ENCODE data around the gene LRRC15.

LRRC15 gene

DNA sequence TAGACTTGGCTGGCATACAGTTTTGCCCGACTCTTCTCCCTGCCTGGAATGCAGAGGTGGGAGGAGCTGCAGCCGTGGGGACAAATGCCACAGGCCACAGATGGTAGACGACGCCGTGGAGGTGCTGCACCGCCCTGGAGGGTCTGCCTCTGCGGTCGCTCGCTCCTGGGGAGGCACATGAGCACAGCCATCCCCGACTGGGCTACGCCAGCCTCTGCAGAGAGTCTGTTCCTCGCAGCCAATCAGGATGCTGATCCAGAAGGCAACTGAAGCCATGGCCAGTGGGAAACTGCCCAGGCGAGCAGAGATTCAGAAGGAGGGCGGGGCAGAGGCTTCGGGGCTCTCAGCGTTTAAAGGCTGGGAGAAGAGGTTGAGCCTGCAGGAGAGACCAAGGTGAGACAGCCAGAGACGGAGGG, 11.9 kb upstream of the LRRC15 start:
- no peak overlapping the region for H3K4me3 ChIP-seq (ENCODE audit: low read depth, low read length)
- DNase-seq (ENCODE audit: low read depth), result no peak

DNA sequence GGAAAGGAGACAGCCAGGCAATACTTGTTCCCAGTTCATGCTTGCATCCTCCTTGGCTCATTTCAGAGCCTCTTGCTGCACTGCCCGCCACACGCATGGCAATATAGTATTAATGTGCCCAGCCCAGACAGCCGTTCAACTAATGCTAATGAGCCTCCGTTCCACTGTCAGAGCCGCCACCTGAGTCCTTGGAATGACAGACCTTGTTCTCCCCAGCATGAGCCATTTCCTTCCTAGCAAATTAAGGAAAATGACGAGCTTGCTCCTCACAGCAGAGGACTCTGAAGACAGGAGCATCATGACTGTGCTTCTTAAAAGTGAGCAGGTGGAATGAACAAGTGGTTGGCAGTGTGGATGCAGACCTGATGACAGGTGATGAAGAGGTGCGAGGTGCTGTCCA, 10.8 kb upstream of the LRRC15 start:
- no peak for DNase-seq (ENCODE audit: low read depth)
- no peak overlapping the region for H3K4me3 ChIP-seq (ENCODE audit: low read depth, low read length)
- TF ChIP-seq, protein P1, sequence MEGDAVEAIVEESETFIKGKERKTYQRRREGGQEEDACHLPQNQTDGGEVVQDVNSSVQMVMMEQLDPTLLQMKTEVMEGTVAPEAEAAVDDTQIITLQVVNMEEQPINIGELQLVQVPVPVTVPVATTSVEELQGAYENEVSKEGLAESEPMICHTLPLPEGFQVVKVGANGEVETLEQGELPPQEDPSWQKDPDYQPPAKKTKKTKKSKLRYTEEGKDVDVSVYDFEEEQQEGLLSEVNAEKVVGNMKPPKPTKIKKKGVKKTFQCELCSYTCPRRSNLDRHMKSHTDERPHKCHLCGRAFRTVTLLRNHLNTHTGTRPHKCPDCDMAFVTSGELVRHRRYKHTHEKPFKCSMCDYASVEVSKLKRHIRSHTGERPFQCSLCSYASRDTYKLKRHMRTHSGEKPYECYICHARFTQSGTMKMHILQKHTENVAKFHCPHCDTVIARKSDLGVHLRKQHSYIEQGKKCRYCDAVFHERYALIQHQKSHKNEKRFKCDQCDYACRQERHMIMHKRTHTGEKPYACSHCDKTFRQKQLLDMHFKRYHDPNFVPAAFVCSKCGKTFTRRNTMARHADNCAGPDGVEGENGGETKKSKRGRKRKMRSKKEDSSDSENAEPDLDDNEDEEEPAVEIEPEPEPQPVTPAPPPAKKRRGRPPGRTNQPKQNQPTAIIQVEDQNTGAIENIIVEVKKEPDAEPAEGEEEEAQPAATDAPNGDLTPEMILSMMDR (IDR thresholded peaks at IDR 0.05; ENCODE audit: low read depth, low read length, missing control alignments), result no peak

More for the DNA sequence above, 11.9 kb upstream of the LRRC15 start:
- TF ChIP-seq, protein P1 (IDR thresholded peaks at IDR 0.05; ENCODE audit: low read depth, low read length, missing control alignments), result no peak

DNA sequence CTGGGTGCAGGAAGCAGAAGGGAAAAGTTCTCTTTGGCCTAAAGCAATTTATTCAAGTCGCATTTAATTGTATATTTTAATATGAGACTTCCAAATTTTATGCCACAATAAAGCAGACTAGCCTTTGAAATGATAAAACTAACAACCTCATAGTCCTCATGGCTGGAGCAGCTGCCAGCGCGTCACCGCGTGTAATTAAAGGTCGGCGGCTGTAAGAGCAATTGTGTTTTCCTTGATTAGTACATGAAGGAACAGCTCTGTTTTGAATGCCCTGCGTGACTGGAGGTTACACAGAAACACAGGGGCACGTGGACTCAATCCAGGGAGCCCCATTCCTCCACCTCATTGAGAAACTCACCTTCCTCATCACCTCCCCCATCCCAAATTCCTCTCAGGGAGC, 10.1 kb upstream of the LRRC15 start:
- no peak overlapping the region for H3K4me3 ChIP-seq (ENCODE audit: low read depth, low read length)
- DNase-seq (ENCODE audit: low read depth), result no peak
- TF ChIP-seq, protein P1 (IDR thresholded peaks at IDR 0.05; ENCODE audit: low read depth, low read length, missing control alignments), result no peak

DNA sequence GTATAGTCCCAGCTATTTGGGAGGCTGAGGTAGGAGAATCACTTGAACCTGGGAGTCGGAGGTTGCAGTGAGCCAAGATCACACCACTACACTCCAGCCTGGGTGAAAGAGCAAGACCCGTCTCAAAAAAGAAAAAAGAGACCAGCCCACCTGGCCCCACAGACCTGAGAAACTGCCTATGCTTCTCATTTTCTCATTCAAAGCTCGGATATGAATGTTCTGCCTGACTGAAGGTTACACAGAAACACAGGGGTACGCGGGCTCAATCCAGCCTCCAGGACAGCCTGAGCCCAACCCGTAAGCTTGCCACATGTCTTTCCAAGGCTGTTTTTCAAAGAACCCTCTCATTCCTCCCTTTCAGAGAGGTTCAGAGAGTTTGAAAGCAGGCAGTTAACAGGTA, 9.7 kb upstream of the LRRC15 start:
- DNase-seq (ENCODE audit: low read depth), result no peak
- H3K4me3 ChIP-seq (ENCODE audit: low read depth, low read length), result no peak overlapping the region
- TF ChIP-seq, protein P1 (IDR thresholded peaks at IDR 0.05; ENCODE audit: low read depth, low read length, missing control alignments), result no peak

DNA sequence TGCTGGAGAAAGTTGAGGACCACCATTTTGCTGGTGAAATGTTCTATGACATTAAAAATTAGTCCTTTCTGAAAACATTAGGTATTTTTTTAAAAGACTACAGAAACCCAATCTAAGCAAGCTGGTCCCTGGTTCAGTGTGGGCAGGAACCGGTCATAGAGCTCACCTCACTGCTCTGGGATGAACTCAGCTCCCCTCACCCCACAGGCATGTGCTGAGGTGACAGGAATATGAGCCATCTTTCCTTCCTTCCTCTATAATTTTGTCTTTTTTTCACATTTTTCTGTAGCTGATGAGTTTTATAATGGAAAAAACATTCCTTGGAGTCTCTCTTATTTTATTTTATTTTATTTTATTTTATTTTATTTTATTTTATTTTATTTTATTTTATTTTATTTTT, 8.2 kb upstream of the LRRC15 start:
- TF ChIP-seq, protein P1 (IDR thresholded peaks at IDR 0.05; ENCODE audit: low read depth, low read length, missing control alignments), result no peak
- no peak for DNase-seq (ENCODE audit: low read depth)
- no peak overlapping the region for H3K4me3 ChIP-seq (ENCODE audit: low read depth, low read length)

DNA sequence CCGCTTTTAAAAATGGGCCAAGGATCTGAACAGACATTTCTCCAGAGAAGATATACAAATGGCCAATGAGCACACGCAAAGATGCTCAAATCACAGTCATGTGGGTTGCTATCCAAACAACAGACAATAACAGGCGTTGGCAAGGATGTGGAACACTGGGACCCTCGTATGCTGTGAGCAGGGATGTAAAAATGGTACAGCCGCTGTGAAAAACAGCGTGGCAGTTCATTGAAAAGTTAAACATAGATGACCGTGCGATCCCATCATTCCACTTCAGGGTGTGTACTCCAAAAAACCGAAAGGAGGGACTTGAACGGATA, 6.7 kb upstream of the LRRC15 start:
- DNase-seq (ENCODE audit: low read depth), result no peak
- no peak overlapping the region for H3K4me3 ChIP-seq (ENCODE audit: low read depth, low read length)
- TF ChIP-seq, protein P1 (IDR thresholded peaks at IDR 0.05; ENCODE audit: low read depth, low read length, missing control alignments), result no peak

DNA sequence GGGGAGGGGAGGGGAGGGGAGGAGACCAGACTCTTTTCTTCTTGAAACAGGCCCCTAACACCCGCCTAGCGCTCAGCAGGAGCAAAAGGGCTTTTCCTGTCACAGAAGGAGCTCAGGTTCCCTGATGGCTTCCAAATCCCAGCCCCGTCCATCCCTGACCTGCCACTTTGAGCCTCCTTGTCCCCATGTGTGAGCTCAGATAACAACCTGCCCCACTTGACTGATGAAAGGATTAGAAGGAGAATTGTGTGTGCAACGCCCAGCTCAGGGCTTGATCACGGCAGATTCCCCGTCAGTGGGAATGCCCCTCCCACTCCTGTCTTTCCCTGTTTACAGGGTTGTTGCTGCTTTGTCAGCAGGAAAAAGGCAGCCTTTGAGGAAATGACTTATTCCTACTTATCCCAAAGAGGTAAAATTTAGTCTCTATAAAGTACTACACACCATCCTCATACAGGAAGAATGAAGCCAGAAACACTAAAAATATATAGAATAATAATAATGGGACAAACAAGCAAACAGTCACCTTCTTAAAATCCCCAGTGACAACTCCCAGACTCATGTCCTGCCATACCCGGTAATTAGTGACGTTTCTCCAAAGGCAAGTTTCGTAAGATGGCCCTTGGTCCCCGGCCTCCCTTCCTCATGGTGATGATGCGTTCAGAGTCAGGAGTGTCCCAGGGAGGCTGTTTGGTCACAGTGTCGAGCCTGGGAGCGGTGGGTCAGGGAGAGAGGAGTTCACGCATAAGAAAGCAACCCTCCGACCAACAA, 6.1 kb upstream of the LRRC15 start:
- DNase-seq (ENCODE audit: low read depth), result no peak
- H3K4me3 ChIP-seq (ENCODE audit: low read depth, low read length), result no peak overlapping the region
- TF ChIP-seq, protein P1 (IDR thresholded peaks at IDR 0.05; ENCODE audit: low read depth, low read length, missing control alignments), result no peak

Measured in GM12864 (cell line).